C4-2B (cell line): Measurements from ENCODE around the gene LORICRIN.

Experiments
- H3K27ac ChIP-seq: fragments of 450-650 bp; 2 replicates; pipeline ENCODE4 v1.5.1; 2017
- CTCF ChIP-seq: fragments of 450-650 bp; conservative IDR thresholded peaks from 2 replicates; pipeline ENCODE4 v1.5.1; 2017; ENCODE audit warnings: mild to moderate bottlenecking
- ZFX ChIP-seq: fragments of 450-650 bp; IDR thresholded peaks from 2 replicates; pipeline ENCODE4 v1.6.1; 2017

Gene LORICRIN

GRCh38 chr1:153288634-153289275 lies 29.3 kb downstream of the LORICRIN start:
- no peak overlapping the region for H3K27ac ChIP-seq
- TF ChIP-seq CTCF (peak; percentile 84), ZFX (no peak)

- no peak for TF ChIP-seq CTCF
- no peak for TF ChIP-seq ZFX
- H3K27ac ChIP-seq, result no peak overlapping the region
Observed at GRCh38 chr1:153291514-153291913, 32.0 kb downstream of the LORICRIN start.

- H3K27ac ChIP-seq, result no peak overlapping the region
- no peak for TF ChIP-seq ZFX
- no peak for TF ChIP-seq CTCF
Observed at GRCh38 chr1:153292185-153292584, 32.7 kb downstream of the LORICRIN start.

- no peak overlapping the region for H3K27ac ChIP-seq
- no peak for TF ChIP-seq CTCF
- no peak for TF ChIP-seq ZFX
Observed at GRCh38 chr1:153292740-153293479, 33.4 kb downstream of the LORICRIN start.

GRCh38 chr1:153293480-153293775 lies 33.9 kb downstream of the LORICRIN start:
- H3K27ac ChIP-seq, result no peak overlapping the region
- TF ChIP-seq ZFX (no peak), CTCF (no peak)

- H3K27ac ChIP-seq, result no peak overlapping the region
- TF ChIP-seq CTCF, result no peak
- TF ChIP-seq ZFX, result no peak
Observed at GRCh38 chr1:153293851-153294250, 34.4 kb downstream of the LORICRIN start.

- no peak overlapping the region for H3K27ac ChIP-seq
- TF ChIP-seq CTCF, result no peak
- TF ChIP-seq ZFX, result no peak
Observed at GRCh38 chr1:153302308-153302707, 42.8 kb downstream of the LORICRIN start.
